Measurements from ENCODE around the gene NADSYN1.

NADSYN1 gene

DNA sequence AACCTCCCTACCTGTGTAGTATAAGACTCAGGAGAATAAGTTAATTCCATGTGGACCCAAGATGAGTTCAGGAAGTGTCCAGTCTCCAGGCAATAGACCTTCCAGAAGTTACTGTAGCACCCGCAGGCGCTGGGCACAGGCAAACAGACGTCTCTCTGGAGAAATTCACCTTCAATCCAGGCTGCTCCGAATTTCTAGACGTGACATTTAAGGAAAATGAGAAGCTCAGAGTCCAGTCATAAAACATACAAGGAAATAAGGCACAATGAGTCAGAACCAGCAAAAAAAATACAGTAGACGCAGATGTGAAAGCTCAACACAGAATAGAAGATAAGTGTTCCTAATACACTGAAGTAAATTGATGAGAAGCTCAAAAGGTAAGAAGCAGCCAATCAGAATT lies 14.2 kb downstream of the NADSYN1 start:
- in situ Hi-C loops (cut with HindIII; ENCODE audit: low sequenced_read_pairs), result no loop called here

DNA sequence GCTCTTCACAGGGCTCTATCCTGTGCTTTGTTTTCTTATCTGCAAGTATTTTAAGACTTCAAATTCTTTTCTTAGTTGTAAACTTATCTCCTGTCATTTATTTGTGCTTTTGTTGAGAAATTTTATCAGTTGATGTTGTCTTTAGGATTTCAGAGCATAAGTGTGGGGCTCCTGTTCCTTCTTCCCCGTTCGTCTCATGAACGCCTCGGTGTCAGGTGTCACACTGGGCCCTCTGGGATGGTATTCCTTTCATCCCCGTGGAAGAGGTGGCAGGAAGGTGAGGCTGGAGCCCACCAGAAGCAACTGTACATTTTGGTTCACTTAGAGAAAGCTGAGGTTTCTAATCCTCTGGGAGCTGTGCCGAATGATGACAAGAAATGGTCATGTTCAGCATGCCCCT lies 17.9 kb downstream of the NADSYN1 start:
- in situ Hi-C loops (cut with HindIII; ENCODE audit: low sequenced_read_pairs), result no loop called here

- in situ Hi-C loops (cut with HindIII; ENCODE audit: low sequenced_read_pairs), result no loop called here
Observed at GRCh38 chr11:71472357-71472885, 19.4 kb downstream of the NADSYN1 start.

DNA sequence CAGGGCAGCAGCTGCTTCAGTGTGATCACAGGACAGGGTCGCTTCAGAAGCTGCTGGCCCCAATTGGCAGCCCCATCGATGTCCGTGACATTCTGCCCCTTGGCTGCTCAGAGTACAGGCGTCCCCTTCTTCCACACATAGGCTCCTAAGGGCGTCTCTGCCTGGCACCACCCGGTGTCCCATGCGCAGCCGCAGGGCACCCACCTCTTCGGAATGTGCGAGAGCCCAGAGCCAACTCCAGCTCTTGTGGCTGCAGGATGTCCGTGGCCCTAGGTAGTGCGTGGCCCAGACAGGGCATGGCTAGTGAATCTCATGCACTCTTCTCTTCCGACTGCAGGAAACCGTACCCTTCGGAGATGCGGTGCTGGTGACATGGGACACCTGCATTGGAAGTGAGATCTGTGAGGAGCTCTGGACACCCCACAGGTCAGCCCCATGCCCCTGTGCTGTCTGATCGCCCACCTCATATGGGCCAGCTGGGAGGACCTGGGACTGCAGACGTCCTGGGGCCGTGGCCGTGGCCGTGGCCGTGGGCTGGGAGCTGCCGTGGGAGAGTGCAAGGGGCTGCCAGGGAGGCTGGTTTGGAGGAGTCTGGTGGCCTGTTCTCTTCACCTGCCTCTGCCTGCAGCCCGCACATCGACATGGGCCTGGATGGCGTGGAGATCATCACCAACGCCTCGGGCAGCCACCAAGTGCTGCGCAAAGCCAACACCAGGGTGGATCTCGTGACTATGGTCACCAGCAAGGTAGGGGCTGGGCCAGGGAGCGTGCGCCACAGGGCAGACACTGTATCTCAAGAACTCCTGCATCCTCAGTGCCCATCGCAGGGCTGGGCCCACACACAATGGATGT lies 20.2 kb downstream of the NADSYN1 start:
- in situ Hi-C loops (cut with HindIII; ENCODE audit: low sequenced_read_pairs), result no loop called here

DNA sequence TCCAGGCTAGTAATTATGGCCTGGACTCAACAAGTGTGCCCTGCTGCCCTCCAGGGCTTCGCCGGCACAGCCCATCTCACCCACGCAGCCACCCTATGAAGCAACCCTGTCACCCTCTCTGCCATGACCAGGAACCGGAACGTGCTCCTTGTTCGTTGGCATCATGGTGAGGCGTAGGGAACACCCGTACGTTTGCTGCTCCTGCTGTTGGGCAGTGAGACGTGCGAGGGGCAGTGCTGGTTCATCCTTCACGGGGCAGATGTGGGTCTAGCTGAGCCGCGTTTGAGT lies 20.7 kb downstream of the NADSYN1 start:
- in situ Hi-C loops (cut with HindIII; ENCODE audit: low sequenced_read_pairs), result no loop called here

- in situ Hi-C loops (cut with HindIII; ENCODE audit: low sequenced_read_pairs), result no loop called here
Observed at GRCh38 chr11:71474141-71474770, 21.3 kb downstream of the NADSYN1 start.

- in situ Hi-C loops (cut with HindIII; ENCODE audit: low sequenced_read_pairs), result no loop called here
Observed at GRCh38 chr11:71474771-71475483, 21.9 kb downstream of the NADSYN1 start.

GRCh38 chr11:71476031-71476430 lies 23.0 kb downstream of the NADSYN1 start:
- in situ Hi-C loops (cut with HindIII; ENCODE audit: low sequenced_read_pairs), result no loop called here

GRCh38 chr11:71476926-71477640 lies 24.1 kb downstream of the NADSYN1 start:
- in situ Hi-C loops (cut with HindIII; ENCODE audit: low sequenced_read_pairs), result no loop called here

DNA sequence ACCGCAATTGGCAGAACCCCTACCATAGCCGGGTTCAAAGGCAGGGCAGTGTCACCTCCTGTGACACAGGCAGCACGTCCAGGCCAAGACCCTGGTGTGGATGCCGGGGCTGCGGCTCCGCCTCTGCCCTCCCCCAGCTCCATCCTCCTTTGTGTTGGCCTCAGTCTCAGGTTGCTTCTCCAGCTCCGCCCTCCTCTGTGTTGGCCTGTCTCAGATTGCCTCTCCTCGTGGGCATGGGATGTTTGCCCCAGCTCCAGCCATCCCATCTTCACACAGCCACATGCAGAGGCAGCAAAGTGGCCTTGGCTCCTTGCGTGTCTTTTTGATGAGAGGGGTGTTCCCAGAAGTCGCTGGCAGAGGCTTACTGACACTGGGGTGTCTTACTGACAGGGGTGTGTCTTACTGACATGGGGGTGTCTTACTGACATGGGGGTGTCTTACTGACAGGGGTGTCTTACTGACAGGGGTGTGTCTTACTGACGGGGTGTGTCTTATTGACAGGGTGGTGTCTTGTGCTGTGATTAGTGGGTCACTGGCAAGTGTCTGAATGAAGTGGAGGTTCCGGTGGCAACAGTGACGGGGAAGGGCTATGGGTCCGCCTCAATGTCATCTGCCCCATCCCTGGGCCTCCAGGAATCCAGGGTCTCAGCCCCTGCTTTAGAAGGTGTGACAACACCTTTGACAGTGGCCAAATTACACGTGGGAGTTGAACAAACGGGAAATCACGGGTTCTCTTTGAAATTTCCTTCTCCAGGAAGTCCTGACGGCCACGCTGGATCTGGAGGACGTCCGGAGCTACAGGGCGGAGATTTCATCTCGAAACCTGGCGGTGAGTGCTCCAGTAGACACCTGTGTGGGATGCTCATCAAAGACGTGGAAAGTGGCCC lies 24.9 kb downstream of the NADSYN1 start:
- in situ Hi-C loops (cut with HindIII; ENCODE audit: low sequenced_read_pairs), result no loop called here

- in situ Hi-C loops (cut with HindIII; ENCODE audit: low sequenced_read_pairs), result no loop called here
Observed at GRCh38 chr11:71478528-71478840, 25.5 kb downstream of the NADSYN1 start.

DNA sequence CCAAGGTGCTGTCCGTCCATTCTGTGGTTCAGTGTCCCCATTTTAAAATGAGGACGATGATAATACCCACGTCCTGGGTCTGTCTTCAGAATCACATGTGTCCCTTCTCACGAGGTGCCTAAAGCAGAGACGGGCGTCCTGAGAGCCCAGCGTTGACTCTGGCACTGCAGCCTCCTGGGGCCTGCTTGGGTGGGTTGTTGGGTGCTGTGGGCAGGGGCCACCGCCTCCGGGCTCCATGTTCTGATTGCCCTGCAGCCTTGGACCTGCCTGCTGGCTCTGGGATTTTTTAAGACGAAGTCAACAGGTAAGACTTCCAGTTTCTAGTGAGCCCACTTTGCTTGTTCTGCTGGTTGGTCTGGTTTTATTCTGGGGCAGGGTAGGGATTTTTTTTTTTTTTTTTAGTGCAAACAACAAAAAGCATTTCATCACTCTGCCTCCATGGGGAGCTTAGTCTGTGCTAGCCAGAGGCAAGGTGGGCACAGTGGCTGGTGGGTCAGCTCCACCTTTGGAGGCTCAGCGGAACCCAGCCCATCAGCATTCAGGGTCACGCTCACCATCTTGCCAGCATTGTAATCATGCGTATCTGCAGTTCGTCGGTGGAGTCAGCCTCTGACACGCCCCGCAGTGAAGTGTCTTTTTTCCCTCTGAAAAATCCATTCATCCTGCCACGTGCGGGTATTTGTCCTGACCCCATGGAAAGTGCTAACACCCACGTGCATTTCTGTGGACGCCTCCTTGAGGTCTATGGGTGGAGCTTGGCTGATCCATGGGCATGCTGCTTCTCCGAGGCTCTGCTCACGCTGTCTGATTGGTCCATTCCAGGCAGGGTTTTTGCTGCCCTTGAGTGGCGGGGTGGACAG lies 28.3 kb downstream of the NADSYN1 start:
- in situ Hi-C loops (cut with HindIII; ENCODE audit: low sequenced_read_pairs), result no loop called here

- in situ Hi-C loops (cut with HindIII; ENCODE audit: low sequenced_read_pairs), result no loop called here
Observed at GRCh38 chr11:71482216-71482615, 29.2 kb downstream of the NADSYN1 start.

DNA sequence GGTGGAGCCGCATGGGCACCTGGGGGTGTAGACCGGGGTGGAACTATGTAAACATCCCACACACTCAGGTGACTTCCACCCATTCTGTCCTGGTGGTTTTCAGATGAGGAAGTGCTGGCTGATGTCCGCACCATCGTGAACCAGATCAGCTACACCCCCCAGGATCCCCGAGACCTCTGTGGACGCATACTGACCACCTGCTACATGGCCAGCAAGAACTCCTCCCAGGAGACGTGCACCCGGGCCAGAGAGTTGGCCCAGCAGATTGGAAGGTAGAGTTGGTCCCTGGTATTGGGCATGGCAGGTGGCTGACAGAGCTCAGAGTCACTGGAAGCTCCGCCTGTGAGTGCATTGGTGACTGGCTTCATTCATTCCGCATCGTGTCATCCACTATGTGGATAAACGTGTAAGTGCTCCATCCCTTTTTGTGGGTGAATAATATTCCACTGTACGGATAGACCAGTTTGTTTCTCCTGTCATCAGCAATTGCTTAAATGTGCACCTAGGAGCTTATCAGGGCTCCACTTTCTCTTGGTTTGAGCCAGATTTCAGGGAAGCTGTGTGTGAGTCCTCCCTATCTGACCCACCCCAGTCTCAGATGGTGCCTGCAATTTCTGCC lies 29.9 kb downstream of the NADSYN1 start:
- in situ Hi-C loops (cut with HindIII; ENCODE audit: low sequenced_read_pairs), result no loop called here

DNA sequence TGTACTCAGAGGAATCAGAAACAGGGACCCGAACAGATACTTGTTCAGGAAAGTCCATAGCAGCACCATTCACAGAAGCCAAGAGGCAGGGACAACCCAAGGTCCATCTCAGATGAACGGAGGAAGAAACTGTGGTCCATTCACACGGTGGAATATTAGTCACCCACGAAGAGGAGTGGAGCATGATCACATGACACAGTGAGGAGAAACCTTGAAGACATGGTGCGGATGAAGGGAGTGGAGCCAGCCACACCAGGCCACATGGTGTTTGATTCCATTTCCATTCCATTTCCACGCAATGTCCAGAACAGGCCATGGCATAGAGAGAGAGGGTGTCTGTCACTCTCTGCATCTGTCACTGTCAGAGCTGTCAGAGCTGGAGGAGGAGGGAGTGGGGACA lies 30.7 kb downstream of the NADSYN1 start:
- in situ Hi-C loops (cut with HindIII; ENCODE audit: low sequenced_read_pairs), result no loop called here

DNA sequence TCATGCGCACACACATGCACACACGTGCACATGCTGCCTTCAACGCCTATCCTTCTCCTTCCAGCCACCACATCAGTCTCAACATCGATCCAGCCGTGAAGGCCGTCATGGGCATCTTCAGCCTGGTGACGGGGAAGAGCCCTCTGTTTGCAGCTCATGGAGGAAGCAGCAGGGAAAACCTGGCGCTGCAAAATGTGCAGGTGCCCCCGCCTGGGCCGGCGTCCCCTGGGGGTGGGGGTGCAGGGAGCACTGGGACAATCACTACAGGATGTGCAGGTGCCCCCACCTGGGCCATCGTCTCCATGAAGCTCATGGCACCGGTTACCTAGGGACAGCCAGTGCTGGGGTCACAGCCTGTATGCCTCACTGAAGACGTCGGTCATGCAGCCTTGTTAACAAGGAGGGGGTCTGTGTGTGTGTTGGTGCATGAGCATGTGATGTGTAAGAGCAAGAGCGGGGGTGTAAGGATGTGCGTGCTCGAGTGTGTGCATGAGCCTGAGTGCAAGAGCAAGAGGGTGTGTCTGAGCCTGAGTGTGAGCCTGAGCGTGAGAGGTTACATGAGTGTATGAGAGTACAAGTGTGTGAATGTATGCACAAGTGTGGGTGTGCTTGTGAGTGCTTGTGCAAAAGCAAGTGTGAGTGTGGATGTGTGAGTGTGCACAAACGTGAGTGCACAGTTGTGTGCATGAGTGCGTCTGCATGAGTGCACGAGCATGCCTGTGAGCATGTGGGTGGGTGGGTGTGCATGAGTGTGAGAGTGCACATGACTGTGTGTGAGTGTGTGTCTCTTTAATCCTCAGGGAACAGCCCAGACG lies 31.5 kb downstream of the NADSYN1 start:
- in situ Hi-C loops (cut with HindIII; ENCODE audit: low sequenced_read_pairs), result no loop called here

- in situ Hi-C loops (cut with HindIII; ENCODE audit: low sequenced_read_pairs), result no loop called here
Observed at GRCh38 chr11:71485063-71485399, 32.0 kb downstream of the NADSYN1 start.

DNA sequence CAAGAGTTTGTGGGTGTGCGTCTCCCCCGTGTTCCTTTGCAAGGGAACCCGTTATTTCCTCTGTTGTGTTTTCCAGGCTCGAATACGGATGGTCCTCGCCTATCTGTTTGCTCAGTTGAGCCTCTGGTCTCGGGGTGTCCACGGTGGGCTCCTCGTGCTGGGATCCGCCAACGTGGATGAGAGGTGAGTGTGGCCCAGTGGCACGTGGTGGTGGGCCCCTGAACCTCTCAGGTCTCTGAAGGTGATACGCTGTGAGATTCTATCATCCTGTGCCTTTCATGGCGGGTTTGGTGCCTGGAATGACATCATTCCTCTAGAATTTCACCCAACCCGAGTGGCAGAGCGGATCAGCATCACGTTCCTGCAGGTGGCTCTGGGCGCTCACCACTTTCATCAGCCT lies 32.5 kb downstream of the NADSYN1 start:
- in situ Hi-C loops (cut with HindIII; ENCODE audit: low sequenced_read_pairs), result no loop called here

All from endothelial cell of hepatic sinusoid (primary cell).